Ishikawa (cell line): ENCODE data around the gene LCN10.

Source experiments
- CEBPB ChIP-seq: IDR thresholded peaks from 2 replicates; pipeline ENCODE4 v1.6.1; 2012
- CREB1 ChIP-seq: IDR thresholded peaks from 2 replicates; pipeline ENCODE4 v1.6.1; 2012; ENCODE audit warnings: low read depth
- EP300 ChIP-seq: IDR thresholded peaks from 2 replicates; pipeline ENCODE4 v1.6.1; 2012; ENCODE audit warnings: borderline replicate concordance
- NFIC ChIP-seq: IDR thresholded peaks from 2 replicates; pipeline ENCODE4 v1.6.1; 2012
- TAF1 ChIP-seq: IDR thresholded peaks from 2 replicates; pipeline ENCODE4 v1.6.1; 2012; ENCODE audit warnings: low read depth, mild to moderate bottlenecking
- YY1 ChIP-seq: IDR thresholded peaks from 2 replicates; pipeline ENCODE4 v1.6.1; 2012; ENCODE audit warnings: low read depth
- ZBTB7A ChIP-seq: IDR thresholded peaks from 2 replicates; pipeline ENCODE4 v1.6.1; 2012; ENCODE audit warnings: low read depth
- TF ChIP-seq, protein P1 (sequence below): IDR thresholded peaks from 2 replicates; pipeline ENCODE4 v1.6.1; 2012; ENCODE audit warnings: low read depth, mild to moderate bottlenecking
- TF ChIP-seq, protein P2 (sequence below): IDR thresholded peaks from 2 replicates; pipeline ENCODE4 v1.6.1; 2012

DNA sequence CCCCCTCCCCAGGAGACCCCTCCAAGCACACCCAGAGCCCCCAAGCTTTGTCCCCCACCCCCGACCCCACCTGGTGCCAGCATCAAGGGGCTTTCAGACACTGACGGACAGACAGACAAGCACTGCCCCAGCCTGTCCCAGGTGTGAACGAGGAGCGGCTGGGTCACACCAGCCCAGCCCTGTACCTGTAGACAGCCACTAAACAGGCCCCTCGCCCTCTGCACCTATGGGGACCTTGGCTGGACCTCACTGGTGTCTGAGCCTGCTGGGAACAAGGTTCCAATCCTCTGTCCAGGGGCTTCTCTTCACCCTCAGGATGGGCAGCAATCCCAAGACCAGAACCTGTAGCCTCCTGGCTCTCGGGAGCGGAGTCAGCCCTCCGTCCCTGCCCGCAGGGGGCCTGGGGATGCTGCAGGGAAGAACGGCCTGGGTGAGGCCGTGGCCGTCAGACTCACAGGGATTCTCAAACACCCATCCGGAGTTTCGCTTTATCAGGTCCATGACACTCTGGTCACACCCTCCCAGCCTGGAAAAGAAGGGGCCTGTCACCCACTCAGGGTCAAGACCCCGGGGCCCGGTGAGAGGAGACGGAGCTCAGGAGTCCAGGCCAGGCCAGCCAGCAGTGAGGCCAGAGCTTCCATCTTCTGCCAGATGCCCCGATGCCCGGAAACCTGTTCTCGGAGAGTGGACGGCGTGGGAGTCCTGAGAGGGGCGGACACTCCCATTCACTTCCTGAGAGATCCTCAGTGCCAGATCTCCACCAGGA is 2.8 kb upstream of the LCN10 start:
- TF ChIP-seq EP300 (no peak), CEBPB (no peak), ZBTB7A (no peak), TAF1 (no peak), YY1 (no peak), NFIC (no peak), CREB1 (no peak)
- TF ChIP-seq, protein P1, sequence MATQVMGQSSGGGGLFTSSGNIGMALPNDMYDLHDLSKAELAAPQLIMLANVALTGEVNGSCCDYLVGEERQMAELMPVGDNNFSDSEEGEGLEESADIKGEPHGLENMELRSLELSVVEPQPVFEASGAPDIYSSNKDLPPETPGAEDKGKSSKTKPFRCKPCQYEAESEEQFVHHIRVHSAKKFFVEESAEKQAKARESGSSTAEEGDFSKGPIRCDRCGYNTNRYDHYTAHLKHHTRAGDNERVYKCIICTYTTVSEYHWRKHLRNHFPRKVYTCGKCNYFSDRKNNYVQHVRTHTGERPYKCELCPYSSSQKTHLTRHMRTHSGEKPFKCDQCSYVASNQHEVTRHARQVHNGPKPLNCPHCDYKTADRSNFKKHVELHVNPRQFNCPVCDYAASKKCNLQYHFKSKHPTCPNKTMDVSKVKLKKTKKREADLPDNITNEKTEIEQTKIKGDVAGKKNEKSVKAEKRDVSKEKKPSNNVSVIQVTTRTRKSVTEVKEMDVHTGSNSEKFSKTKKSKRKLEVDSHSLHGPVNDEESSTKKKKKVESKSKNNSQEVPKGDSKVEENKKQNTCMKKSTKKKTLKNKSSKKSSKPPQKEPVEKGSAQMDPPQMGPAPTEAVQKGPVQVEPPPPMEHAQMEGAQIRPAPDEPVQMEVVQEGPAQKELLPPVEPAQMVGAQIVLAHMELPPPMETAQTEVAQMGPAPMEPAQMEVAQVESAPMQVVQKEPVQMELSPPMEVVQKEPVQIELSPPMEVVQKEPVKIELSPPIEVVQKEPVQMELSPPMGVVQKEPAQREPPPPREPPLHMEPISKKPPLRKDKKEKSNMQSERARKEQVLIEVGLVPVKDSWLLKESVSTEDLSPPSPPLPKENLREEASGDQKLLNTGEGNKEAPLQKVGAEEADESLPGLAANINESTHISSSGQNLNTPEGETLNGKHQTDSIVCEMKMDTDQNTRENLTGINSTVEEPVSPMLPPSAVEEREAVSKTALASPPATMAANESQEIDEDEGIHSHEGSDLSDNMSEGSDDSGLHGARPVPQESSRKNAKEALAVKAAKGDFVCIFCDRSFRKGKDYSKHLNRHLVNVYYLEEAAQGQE = no peak
- TF ChIP-seq, protein P2, sequence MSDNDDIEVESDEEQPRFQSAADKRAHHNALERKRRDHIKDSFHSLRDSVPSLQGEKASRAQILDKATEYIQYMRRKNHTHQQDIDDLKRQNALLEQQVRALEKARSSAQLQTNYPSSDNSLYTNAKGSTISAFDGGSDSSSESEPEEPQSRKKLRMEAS = no peak
